PC-9 (cell line): ENCODE data around the gene COMT.

ENCODE experiments used
- EZH2 ChIP-seq: fragments of 200-600 bp; sonication (generic); IDR thresholded peaks from 2 replicates; pipeline ENCODE4 v1.8.0; 2017; ENCODE audit warnings: antibody characterized with exemption, low read depth
- TF ChIP-seq, protein P1 (sequence below): fragments of 200-600 bp; sonication (generic); conservative IDR thresholded peaks from 2 replicates; pipeline ENCODE4 v1.6.1; 2017; ENCODE audit warnings: mixed run types, antibody characterized with exemption, mild to moderate bottlenecking, moderate library complexity

DNA sequence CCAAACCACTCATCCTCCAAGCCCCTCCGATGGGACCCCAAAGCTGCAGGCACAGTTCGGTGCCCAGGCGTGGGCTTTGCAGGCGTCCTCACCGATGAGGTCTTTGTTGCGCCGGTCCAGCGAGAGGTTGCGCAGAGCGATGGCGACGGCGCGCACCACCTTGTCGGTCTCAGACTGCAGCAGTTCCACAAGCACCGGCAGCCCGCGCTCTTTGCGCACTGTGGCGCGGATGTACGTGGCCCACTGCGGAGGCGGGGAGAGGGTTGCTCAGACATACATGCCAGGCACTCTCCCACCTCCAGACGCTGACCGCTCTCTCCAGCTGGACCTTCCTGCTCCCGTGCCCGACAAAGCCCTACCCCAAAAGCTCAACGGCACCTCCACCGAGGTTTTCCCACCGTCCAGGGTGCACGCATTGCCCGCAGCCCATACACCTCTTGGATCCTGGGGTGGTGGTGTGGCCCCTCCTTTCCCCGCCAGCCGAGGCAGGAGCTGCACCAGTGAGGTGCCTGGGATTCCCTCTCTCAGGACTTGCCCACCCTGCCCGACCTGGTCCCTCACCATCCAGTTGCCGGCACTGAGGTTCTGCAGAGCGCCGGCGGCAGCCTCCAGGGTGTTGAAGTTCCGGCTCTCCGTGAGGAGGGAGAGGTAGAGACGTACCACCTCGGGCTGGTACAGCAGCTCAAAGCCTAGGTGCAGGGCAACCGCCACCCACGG, 32.1 kb downstream of the COMT start:
- TF ChIP-seq, protein P1, sequence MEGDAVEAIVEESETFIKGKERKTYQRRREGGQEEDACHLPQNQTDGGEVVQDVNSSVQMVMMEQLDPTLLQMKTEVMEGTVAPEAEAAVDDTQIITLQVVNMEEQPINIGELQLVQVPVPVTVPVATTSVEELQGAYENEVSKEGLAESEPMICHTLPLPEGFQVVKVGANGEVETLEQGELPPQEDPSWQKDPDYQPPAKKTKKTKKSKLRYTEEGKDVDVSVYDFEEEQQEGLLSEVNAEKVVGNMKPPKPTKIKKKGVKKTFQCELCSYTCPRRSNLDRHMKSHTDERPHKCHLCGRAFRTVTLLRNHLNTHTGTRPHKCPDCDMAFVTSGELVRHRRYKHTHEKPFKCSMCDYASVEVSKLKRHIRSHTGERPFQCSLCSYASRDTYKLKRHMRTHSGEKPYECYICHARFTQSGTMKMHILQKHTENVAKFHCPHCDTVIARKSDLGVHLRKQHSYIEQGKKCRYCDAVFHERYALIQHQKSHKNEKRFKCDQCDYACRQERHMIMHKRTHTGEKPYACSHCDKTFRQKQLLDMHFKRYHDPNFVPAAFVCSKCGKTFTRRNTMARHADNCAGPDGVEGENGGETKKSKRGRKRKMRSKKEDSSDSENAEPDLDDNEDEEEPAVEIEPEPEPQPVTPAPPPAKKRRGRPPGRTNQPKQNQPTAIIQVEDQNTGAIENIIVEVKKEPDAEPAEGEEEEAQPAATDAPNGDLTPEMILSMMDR = no peak
- TF ChIP-seq EZH2 = no peak
